Fibroblast of lung (primary cell): ENCODE measurements around the gene TFRC. TPM values are rescaled to one million over a fixed set of nuclear protein-coding genes. Genes with fewer than 3 reads are reported as not detected.
A peak's percentile ranks its signal among the peaks of the same experiment; 100 is the strongest.
"Not testable (repeated sequence)": the region's sequence is repeated elsewhere in the genome, so short reads cannot be mapped to it uniquely, and the experiment has no call there.

Experiments
- DNase-seq, 2 donors: peaks; one replicate each; pipeline versions ENCODE4 v3.0.0 to v3.0.0-alpha.2; 2010; ENCODE audit warnings: low read depth in 2 of 2
- H2AFZ ChIP-seq: 2 replicates; pipeline ENCODE4 v1.5.1; 2012; ENCODE audit warnings: low read length, control low read depth, inconsistent platforms
- H3K27ac ChIP-seq: 2 replicates; pipeline ENCODE4 v1.5.1; 2011; ENCODE audit warnings: low read length, control low read depth; ENCODE audit not compliant: insufficient read depth
- H3K27me3 ChIP-seq: 2 replicates; pipeline ENCODE4 v1.5.1; 2011; ENCODE audit warnings: mild to moderate bottlenecking, low read length; ENCODE audit not compliant: control insufficient read depth, insufficient read depth
- H3K36me3 ChIP-seq: 2 replicates; pipeline ENCODE4 v1.5.1; 2011; ENCODE audit warnings: low read length; ENCODE audit not compliant: control insufficient read depth, insufficient read depth
- H3K4me1 ChIP-seq: 2 replicates; pipeline ENCODE4 v1.5.1; 2011; ENCODE audit warnings: low read length; ENCODE audit not compliant: control insufficient read depth, insufficient read depth; ENCODE audit errors: extremely low read depth
- H3K4me2 ChIP-seq: 2 replicates; pipeline ENCODE4 v1.5.1; 2011; ENCODE audit warnings: low read length, control low read depth; ENCODE audit not compliant: insufficient read depth; ENCODE audit errors: extremely low read depth
- H3K4me3 ChIP-seq, 4 experiments: fragments of 200-600 bp in 1 of 4; sonication (generic) in 1 of 4; replicated peaks in 1 of 4; 2 replicates each; pipeline ENCODE4 v1.5.1; 2011 to 2016; ENCODE audit warnings: low read length in 4 of 4, low read depth in 3 of 4, mild to moderate bottlenecking in 3 of 4, control low read depth in 2 of 4, inconsistent platforms in 1 of 4, mixed read lengths in 1 of 4; ENCODE audit not compliant: insufficient read depth in 1 of 4; ENCODE audit errors: control extremely low read depth in 1 of 4
- H3K79me2 ChIP-seq: 2 replicates; pipeline ENCODE4 v1.5.1; 2012; ENCODE audit warnings: mild to moderate bottlenecking, low read length, inconsistent platforms; ENCODE audit not compliant: control insufficient read depth, insufficient read depth
- H3K9ac ChIP-seq: 2 replicates; pipeline ENCODE4 v1.5.1; 2011; ENCODE audit warnings: mild to moderate bottlenecking, low read length, control low read depth; ENCODE audit not compliant: insufficient read depth
- H3K9me3 ChIP-seq: 2 replicates; pipeline ENCODE4 v1.5.1; 2012; ENCODE audit warnings: low read depth, low read length; ENCODE audit not compliant: control insufficient read depth, insufficient read depth
- H4K20me1 ChIP-seq: 2 replicates; pipeline ENCODE4 v1.5.1; 2011; ENCODE audit warnings: low read length; ENCODE audit not compliant: control insufficient read depth, insufficient read depth; ENCODE audit errors: extremely low read depth
- CTCF ChIP-seq, 2 donors: IDR thresholded peaks in 1 of 2; conservative IDR thresholded peaks in 1 of 2; 1 replicate in 1 of 2; 2 replicates in 1 of 2; pipeline ENCODE4 v1.5.1; 2011 to 2012; ENCODE audit warnings: low read length in 2 of 2, control low read depth in 1 of 2, inconsistent platforms in 1 of 2, low read depth in 1 of 2, mild to moderate bottlenecking in 1 of 2
- EZH2 ChIP-seq: IDR thresholded peaks from 2 replicates; pipeline ENCODE4 v1.5.1; 2012; ENCODE audit warnings: low read length, control low read depth, mild to moderate bottlenecking; ENCODE audit errors: missing control alignments
- polyA plus RNA-seq, 2 donors: library from polyadenylated mRNA; depleted of rRNA in 1 of 2; stranded (reverse) in 1 of 2; unstranded in 1 of 2; fragments of >200 nt; gene quantifications; 2 replicates each; pipeline ENCODE4 v1.2.1, GENCODE V29; 2011 to 2012; ENCODE audit warnings: missing spikeins in 1 of 2
- total RNA-seq: library from RNA; depleted of rRNA; stranded (reverse); fragments of >200 nt; gene quantifications from 2 replicates; pipeline ENCODE4 v1.2.1, GENCODE V29; 2014

Gene TFRC
- total and polyA plus RNA-seq, 2 donors (not counting 1 experiment from before 2014, with no cell fraction given), result 118 to 169 TPM

- Histone ChIP-seq H3K9ac (peak overlapping the region; percentile 90), H3K9me3 (no peaks in the 10 kb centered on the region), H4K20me1 (no peaks in the 10 kb centered on the region), H3K27me3 (no peaks in the 10 kb centered on the region), H3K79me2 (peaks cover 45% of the 10 kb centered on the region), H3K4me2 (peak overlapping the region; percentile 15), H3K36me3 (no peaks in the 10 kb centered on the region), H3K4me3 (peak overlapping the region; percentile 63 to 89 (median 80)), H3K4me1 (peaks cover 2% of the 10 kb centered on the region), H2AFZ (peak overlapping the region; percentile 68), H3K27ac (peak overlapping the region; percentile 89)
- TF ChIP-seq CTCF (conservative IDR thresholded peaks at IDR 0.05 in 1 of 2, IDR thresholded peaks at IDR 0.05 in 1 of 2; ENCODE audit: low read depth in 1 of 2, low read length in 2 of 2), result no peak
- TF ChIP-seq EZH2, result no peak
- peak; percentile 30 to 36 for DNase-seq
Observed at GRCh38 chr3:196081002-196081833, 672 bp downstream of the TFRC start.

- not testable (repeated sequence) for H3K27ac ChIP-seq, H3K9ac ChIP-seq
- H3K79me2 ChIP-seq, result peaks cover 45% of the 10 kb centered on the region
Observed at GRCh38 chr3:196080101-196080846, 1.6 kb downstream of the TFRC start.

GRCh38 chr3:196079682-196080081 is 2.2 kb downstream of the TFRC start:
- no peaks in the 10 kb centered on the region for H3K36me3 ChIP-seq
- H3K27me3 ChIP-seq, result no peaks in the 10 kb centered on the region
- no peak overlapping the region for H3K4me2 ChIP-seq
- no peak overlapping the region for H3K27ac ChIP-seq
- no peak overlapping the region for H3K4me3 ChIP-seq
- TF ChIP-seq CTCF (conservative IDR thresholded peaks at IDR 0.05 in 1 of 2, IDR thresholded peaks at IDR 0.05 in 1 of 2; ENCODE audit: low read depth in 1 of 2, low read length in 2 of 2) (no peak), EZH2 (no peak)
- no peak overlapping the region for H3K9ac ChIP-seq
- no peak overlapping the region for H2AFZ ChIP-seq
- peaks cover 45% of the 10 kb centered on the region for H3K79me2 ChIP-seq
- no peaks in the 10 kb centered on the region for H4K20me1 ChIP-seq
- no peak for DNase-seq
- H3K9me3 ChIP-seq, result no peaks in the 10 kb centered on the region
- peaks cover 2% of the 10 kb centered on the region for H3K4me1 ChIP-seq

More at GRCh38 chr3:196080101-196080846, 1.6 kb downstream of the TFRC start:
- H3K36me3 ChIP-seq, H3K4me1 ChIP-seq, H3K27me3 ChIP-seq, DNase-seq, H3K9me3 ChIP-seq, H4K20me1 ChIP-seq, H2AFZ ChIP-seq: not testable (repeated sequence)
- Histone ChIP-seq H3K4me2 (peak overlapping the region; percentile 15), H3K4me3 (peak overlapping the region; percentile 63 to 89 (median 80))
